ENCODE results near the gene MEIKIN.

MEIKIN gene

GRCh38 chr5:131945551-131946168, at the start of gene MEIKIN:
Gene MEIKIN, minus strand, starts transcription at chr5:131945663. Its CDS starts 158 bp downstream, at chr5:131945505.
- TF ChIP-seq RAD21 (IDR thresholded peaks at IDR 0.05; ENCODE audit: low read depth): no peak
- no peak for TF ChIP-seq FOXM1 (IDR thresholded peaks at IDR 0.05; ENCODE audit: borderline replicate concordance, low read depth)
- TF ChIP-seq NFIC (IDR thresholded peaks at IDR 0.05): no peak
- TF ChIP-seq ZBTB7A (IDR thresholded peaks at IDR 0.05; ENCODE audit: low read depth): no peak
- no peak for TF ChIP-seq EP300 (IDR thresholded peaks at IDR 0.05; ENCODE audit: borderline replicate concordance)
- no peak for TF ChIP-seq EGR1 (IDR thresholded peaks at IDR 0.05)
- TF ChIP-seq CEBPB (IDR thresholded peaks at IDR 0.05): no peak
- no peak for TF ChIP-seq TEAD4 (IDR thresholded peaks at IDR 0.05)
- no peak for TF ChIP-seq TCF12 (IDR thresholded peaks at IDR 0.05; ENCODE audit: low read depth)

- no peak for TF ChIP-seq EGR1 (IDR thresholded peaks at IDR 0.05)
- TF ChIP-seq NFIC (IDR thresholded peaks at IDR 0.05): no peak
- no peak for TF ChIP-seq RAD21 (IDR thresholded peaks at IDR 0.05; ENCODE audit: low read depth)
- no peak for TF ChIP-seq CREB1 (IDR thresholded peaks at IDR 0.05; ENCODE audit: low read depth)
- no peak for TF ChIP-seq REST (IDR thresholded peaks at IDR 0.05; ENCODE audit: low read depth)
- no peak for TF ChIP-seq TEAD4 (IDR thresholded peaks at IDR 0.05)
- TF ChIP-seq FOXM1 (IDR thresholded peaks at IDR 0.05; ENCODE audit: borderline replicate concordance, low read depth): no peak
- TF ChIP-seq TAF1 (IDR thresholded peaks at IDR 0.05; ENCODE audit: low read depth): no peak
- TF ChIP-seq, protein P1, sequence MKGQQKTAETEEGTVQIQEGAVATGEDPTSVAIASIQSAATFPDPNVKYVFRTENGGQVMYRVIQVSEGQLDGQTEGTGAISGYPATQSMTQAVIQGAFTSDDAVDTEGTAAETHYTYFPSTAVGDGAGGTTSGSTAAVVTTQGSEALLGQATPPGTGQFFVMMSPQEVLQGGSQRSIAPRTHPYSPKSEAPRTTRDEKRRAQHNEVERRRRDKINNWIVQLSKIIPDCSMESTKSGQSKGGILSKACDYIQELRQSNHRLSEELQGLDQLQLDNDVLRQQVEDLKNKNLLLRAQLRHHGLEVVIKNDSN (IDR thresholded peaks at IDR 0.05): no peak
- no peak for TF ChIP-seq CEBPB (IDR thresholded peaks at IDR 0.05)
Observed at GRCh38 chr5:131994533-131995226, 49.2 kb upstream of the MEIKIN start.

DNA sequence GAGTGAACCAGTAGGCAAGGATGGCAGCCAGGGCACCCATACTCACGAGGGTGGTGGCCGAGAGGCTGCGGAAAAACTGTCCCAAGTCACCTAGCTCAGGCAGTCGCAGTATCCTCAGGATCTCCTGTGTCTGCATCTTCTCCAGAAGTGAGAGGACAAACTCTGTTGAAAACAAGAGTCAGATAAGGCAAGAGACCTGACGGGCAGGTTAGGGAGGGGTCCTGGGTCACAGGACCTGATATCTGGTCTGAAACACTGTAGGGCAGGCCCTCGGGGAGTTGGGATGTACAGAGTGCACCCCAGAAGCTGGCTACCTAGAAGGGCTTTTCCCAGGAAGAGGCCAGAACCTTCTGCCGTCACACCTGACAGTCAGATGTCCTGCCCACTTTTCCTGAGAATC, 48.6 kb upstream of the MEIKIN start:
- TF ChIP-seq, protein P1 (IDR thresholded peaks at IDR 0.05): no peak
- TF ChIP-seq REST (IDR thresholded peaks at IDR 0.05; ENCODE audit: low read depth): no peak
- no peak for TF ChIP-seq TEAD4 (IDR thresholded peaks at IDR 0.05)
- no peak for TF ChIP-seq YY1 (IDR thresholded peaks at IDR 0.05; ENCODE audit: low read depth)
- no peak for TF ChIP-seq TAF1 (IDR thresholded peaks at IDR 0.05; ENCODE audit: low read depth)
- no peak for TF ChIP-seq TCF12 (IDR thresholded peaks at IDR 0.05; ENCODE audit: low read depth)
- no peak for TF ChIP-seq EP300 (IDR thresholded peaks at IDR 0.05; ENCODE audit: borderline replicate concordance)
- no peak for TF ChIP-seq FOXM1 (IDR thresholded peaks at IDR 0.05; ENCODE audit: borderline replicate concordance, low read depth)
- no peak for TF ChIP-seq NFIC (IDR thresholded peaks at IDR 0.05)
- TF ChIP-seq ZBTB7A (IDR thresholded peaks at IDR 0.05; ENCODE audit: low read depth): no peak
- TF ChIP-seq MAX (IDR thresholded peaks at IDR 0.05): no peak
- no peak for TF ChIP-seq CEBPB (IDR thresholded peaks at IDR 0.05)
- no peak for TF ChIP-seq CREB1 (IDR thresholded peaks at IDR 0.05; ENCODE audit: low read depth)
- no peak for TF ChIP-seq RAD21 (IDR thresholded peaks at IDR 0.05; ENCODE audit: low read depth)
- TF ChIP-seq EGR1 (IDR thresholded peaks at IDR 0.05): no peak

- TF ChIP-seq MAX (IDR thresholded peaks at IDR 0.05) (no peak), TCF12 (IDR thresholded peaks at IDR 0.05; ENCODE audit: low read depth) (no peak), REST (IDR thresholded peaks at IDR 0.05; ENCODE audit: low read depth) (no peak), EP300 (IDR thresholded peaks at IDR 0.05; ENCODE audit: borderline replicate concordance) (no peak), CEBPB (IDR thresholded peaks at IDR 0.05) (no peak), CREB1 (IDR thresholded peaks at IDR 0.05; ENCODE audit: low read depth) (no peak), EGR1 (IDR thresholded peaks at IDR 0.05) (no peak), RAD21 (IDR thresholded peaks at IDR 0.05; ENCODE audit: low read depth) (no peak), TEAD4 (IDR thresholded peaks at IDR 0.05) (no peak), YY1 (IDR thresholded peaks at IDR 0.05; ENCODE audit: low read depth) (no peak)
- TF ChIP-seq, protein P1 (IDR thresholded peaks at IDR 0.05): no peak
Observed at GRCh38 chr5:131993676-131994075, 48.2 kb upstream of the MEIKIN start.

Measured in Ishikawa (cell line).